DMS79 treated with DMSO at 0.1 percent for 48 hours (cell line): ENCODE results near the gene DRAXIN.

Experiments
- DNase-seq: peaks from one replicate; lab custom pipeline; 2025; lab: John Stamatoyannopoulos, UW

DRAXIN gene

GRCh38 chr1:11712285-11712684 lies 20.8 kb downstream of the DRAXIN start:
- no peak for DNase-seq

DNA sequence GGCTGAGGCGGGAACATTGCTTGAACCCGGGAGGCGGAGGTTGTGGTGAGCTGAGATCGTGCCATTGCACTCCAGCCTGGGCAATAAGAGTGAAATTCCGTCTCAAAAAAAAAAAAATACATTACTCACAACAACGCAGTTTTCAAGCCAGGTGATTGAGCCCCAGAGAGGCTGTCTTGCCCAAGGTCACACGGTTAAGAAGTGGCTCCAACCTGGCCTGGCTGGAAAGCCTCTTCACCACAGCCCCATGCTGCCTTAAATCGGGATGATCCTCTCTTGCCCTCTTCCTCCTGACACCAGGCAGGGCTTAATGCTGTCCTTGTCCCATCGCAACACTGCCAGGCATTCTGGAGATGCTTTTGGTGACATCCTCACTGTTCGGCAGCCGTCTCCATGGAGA lies 21.6 kb downstream of the DRAXIN start:
- no peak for DNase-seq

DNA sequence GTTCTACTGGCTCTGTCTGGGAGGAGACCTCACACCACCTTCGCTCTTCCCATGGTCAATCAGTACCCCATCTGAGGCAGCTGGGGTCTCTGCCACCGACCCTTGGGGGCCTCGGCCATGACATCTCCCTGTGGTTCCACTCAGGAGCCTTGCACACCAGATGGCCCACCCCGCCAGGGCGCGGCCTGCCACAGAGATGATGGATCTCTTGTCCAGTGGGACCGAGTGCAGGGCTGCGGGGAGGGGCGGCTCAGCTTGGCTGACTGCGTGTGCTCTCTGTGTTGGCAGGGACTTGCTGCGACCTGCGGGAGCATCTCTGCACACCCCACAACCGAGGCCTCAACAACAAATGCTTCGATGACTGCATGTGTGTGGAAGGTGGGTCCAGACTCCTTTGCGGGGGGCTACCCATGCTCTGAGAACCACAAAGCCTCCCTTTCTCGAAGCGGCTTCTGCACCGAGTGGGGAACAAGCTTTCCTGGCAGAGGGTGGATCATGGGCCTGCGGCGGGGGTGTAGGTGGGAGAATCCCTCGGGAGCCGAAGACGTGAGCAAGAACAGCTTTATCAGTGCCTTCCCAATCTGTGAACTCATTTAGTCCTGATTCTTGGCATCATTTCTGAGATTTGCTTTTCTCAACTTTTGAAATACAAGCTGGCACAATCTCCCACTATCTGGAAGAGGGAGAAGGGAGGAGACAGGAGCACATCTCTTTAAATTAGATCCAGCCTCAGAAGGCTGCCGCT lies 23.5 kb downstream of the DRAXIN start:
- DNase-seq = no peak

DNA sequence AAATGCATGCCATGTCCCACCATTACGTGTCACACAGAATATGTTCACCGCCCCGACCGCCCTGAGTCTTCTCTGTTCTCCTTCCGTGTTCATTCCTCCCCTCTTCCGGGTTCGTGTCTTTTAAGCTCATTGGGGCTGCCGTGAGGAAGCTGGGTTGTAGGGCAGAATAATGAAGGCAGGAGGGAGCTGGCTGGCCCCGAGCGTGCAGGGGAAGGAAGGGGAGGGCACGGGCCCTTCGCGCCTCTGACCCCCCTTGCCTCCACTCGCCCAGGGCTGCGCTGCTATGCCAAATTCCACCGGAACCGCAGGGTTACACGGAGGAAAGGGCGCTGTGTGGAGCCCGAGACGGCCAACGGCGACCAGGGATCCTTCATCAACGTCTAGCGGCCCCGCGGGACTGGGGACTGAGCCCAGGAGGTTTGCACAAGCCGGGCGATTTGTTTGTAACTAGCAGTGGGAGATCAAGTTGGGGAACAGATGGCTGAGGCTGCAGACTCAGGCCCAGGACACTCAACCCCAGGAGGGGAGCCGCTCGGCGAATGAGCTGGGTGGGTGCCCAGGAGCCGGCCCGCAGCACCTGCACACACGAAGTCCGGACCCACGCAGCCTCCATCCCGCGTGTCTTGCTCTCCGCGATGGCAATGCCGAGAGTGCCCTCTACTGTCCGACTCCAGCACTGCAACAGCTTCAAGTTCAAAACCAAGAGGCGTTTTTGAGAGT lies 28.0 kb downstream of the DRAXIN start:
- DNase-seq = peak; percentile 57

GRCh38 chr1:11720033-11720376 lies 28.5 kb downstream of the DRAXIN start:
- DNase-seq = no peak

- no peak for DNase-seq
These were observed 29.0 kb downstream of the DRAXIN start for GRCh38 chr1:11720525-11720924.

GRCh38 chr1:11721311-11721710 lies 29.8 kb downstream of the DRAXIN start:
- no peak for DNase-seq

GRCh38 chr1:11722538-11722937 lies 31.0 kb downstream of the DRAXIN start:
- no peak for DNase-seq

DNA sequence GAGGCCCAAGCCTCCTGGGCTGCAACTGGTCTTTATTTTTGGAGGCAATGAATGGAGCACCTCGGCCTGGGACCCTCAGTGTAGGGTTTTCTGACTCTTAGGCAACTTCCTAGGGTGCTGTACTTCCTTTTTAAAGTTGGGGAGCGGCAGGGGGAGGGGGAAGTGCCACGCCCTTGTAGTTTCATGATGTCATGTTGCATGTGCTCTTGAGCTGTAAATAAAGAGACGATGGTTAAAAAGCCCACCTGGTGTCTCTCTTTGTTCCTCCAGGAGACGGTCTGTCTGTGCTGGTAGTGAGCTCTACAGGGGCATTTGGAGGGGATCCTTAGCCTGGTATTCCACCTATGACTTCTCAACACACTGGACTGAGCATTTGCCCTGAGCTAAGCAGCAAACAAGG lies 34.1 kb downstream of the DRAXIN start:
- DNase-seq = peak; percentile 11

DNA sequence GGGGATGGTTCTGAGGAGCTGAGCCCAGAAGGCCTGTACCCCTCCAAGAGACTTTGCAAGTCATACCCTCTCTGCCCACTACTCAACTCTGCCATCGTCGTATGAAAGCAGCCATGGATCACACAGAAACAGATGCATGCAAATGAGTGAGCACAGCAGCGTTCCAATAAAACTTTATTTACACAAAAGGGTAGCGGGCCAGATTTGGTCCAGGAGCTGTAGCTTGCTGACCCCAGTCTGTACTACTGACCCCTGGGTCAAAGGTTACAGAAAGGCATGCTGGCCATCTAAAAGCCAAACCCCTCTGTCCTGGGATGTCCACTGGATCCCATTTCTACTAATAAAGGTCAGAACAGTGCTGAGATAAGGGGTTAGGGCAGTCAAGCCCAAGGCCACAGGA lies 35.6 kb downstream of the DRAXIN start:
- DNase-seq = no peak

DNA sequence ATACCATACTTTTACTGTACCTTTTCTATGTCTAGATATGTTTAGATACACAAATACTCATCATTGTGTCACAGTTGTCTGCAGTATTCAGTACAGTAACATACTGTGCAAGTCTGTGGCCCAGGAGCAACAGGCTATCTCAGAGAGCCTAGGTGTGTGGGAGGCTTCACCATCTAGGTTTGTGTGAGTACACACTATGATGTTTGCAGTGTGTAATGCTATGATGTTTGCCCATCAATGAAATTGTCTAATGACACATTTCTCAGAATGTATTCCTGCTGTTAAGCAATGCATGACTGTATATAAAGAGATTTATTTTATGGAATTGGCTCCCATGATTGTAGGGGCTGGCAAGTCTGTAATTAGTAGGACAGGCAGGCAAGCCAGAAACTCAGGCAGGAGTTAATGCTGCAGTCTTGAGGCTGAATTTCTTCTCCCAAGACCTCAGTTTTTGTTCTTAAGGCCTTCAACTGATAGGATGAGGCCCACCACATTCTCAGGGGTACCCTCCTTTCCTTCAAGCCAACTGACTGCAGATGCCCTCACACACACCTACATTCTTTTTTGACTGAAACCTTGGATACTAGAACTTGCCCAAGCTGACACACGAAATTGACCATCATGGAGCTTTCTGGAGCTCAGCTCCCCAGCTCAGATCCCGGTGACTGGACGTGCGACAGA lies 36.8 kb downstream of the DRAXIN start:
- no peak for DNase-seq

- DNase-seq = no peak
These were observed 37.6 kb downstream of the DRAXIN start for GRCh38 chr1:11729155-11729497.

DNA sequence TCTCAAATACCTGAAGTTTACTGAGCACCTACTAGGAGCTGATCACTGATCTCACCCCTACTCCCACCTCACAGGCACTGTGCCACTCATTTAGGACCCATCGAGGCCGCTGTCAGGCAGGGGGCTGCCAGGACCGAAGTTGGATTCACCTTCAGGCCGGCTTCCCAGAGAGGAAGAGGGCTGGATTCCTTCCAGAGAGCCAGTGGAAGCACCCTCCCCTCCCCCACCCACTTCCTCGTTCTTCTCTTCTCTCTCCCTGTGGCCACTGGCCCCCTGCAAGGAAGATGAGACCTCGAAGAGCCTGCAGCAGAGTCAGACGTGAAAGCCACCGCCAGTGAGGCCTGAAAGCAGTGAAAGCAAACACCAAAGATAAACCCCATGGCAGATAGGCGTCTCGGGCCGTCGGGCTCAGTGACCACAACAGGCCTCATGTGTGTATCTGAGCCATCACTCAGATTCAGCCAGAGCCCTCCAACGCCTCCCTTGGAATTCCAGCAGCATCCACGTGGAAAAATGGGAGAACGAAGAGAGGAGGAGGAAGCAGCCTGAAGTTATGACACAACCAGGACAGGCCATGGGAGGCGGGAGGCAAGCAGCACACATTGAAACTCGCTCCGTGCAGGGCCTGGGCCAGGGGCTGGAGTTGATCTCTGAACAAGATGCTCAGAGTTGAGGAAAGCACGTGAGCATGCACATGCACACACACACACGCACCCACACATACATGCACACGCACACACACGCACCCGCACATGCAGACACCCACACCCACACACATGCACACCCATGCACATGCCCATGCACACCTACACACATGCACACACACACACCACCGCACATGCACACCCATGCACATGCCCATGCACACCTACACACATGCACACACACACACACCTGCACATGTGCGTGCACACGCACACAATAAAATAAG lies 38.3 kb downstream of the DRAXIN start:
- no peak for DNase-seq

- peak; percentile 38 for DNase-seq
These were observed 39.0 kb downstream of the DRAXIN start for GRCh38 chr1:11730429-11730891.

DNA sequence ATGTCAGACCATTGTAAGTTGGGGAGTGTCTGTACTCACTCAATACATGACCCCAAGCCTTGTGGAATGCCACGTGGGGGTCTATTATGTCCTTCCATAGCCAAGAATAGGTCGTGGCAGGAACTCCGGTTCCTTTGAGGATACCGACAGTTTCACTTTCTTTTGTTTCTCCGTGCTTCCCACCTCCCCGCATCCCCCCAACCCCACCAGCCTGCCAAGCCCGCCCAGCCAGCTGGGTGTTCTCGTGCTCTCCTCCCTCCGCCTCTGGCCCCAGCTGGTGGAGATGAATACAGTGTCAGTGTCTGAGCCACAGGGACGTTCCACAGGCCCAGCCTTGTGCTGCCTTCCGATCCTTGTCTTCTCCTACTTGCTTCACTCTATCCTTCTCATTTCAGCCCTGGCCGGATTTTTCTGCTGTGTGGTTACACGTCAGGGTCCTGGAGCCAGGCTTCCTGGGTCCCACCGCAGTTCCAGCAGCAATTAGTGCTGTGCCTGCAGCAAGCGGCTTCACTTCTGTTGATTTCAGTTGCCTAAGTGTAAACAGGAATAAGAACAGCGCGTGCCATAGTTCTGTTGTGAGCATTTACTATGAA lies 40.3 kb downstream of the DRAXIN start:
- peak; percentile 61 for DNase-seq

DNA sequence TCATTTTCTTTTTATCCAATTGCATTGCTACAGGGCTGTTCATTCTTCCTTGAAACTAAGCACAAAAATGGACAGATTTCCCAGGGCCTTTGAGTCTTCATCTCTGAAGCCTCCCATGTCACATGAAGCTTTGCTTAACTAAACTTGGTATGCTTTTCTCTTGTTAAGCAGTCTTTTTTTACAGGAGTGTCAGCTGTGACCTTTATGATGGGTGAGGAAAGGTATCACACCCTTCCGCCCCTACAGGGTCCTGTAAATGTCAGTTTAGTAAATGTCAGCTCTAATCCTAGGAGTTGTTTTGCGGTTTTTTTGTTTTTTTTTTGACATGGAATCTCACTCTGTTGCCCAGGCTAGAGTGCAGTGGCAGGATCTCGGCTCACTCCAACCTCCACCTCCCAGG lies 41.8 kb downstream of the DRAXIN start:
- DNase-seq = no peak

DNA sequence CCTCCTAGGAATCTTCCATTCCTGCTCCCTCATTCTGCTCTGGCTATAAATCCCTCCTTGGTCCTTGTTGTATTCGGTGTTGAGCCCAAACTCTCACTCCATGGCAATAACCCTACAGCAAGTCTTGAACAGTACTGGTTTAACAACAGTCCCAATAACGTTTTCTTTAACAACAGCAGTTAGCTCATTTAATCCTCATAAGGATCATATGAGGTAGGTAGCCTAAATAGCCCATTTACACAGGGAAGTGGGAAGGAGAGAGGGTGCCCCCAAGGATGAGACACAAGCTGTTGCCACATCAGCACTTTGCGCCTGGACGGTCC lies 44.0 kb downstream of the DRAXIN start:
- no peak for DNase-seq

- DNase-seq = peak; percentile 85
These were observed 44.6 kb downstream of the DRAXIN start, which contains the start of gene AGTRAP for GRCh38 chr1:11735854-11736745. AGTRAP (plus strand) TSS chr1:11736136; CDS start chr1:11736209, 73 bp downstream.

GRCh38 chr1:11736746-11737639 lies 45.5 kb downstream of the DRAXIN start:
- peak; percentile 43 for DNase-seq

DNA sequence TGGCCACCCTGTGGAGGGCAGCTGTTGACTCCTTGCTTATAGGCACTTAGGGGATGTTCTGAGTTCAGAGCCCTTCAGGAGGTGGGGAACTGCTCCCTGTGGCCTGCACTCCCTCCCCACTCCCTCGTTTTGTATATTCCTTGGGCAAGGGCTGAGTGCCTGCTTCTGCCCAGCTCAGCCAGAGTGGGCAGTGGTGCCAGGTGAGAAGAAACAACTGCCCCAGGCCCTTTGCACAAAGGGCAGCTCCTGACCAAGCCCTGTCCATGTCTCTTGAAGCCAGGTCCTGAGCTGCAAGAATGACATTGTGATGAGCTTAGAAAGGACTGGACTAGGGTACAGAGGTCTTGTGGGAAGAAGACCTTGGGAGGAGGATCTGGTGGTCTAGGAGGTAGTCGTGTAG lies 46.6 kb downstream of the DRAXIN start:
- no peak for DNase-seq
